ENCODE measurements around the gene SLC32A1.

Gene SLC32A1

DNA sequence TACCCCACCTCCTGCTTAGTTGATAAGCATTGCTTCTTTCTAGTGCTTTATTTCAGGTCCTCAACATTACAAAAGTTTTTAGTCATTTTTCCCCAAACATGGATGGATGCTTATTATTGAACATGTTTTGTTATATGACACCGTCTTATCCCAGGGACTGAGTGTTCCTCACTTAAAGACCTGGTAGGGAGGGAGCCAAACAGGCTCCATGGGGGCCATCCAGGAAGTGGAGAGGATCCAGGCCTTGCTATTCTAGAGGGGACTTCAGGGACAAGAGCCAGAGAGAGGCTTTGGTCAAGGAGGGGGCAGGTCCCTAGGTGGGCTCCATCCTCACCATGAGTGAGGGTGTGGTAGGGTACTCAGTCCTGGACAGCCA, 7.4 kb downstream of the SLC32A1 start:
- no peak for DNase-seq (ENCODE audit: low spot score)
- in situ Hi-C loops (cut with MboI; ENCODE audit: low pct_unique_long_range_greater_than_20kb, low sequenced_read_pairs, unreplicated experiment) = no loop called here
- TF ChIP-seq, protein P1, sequence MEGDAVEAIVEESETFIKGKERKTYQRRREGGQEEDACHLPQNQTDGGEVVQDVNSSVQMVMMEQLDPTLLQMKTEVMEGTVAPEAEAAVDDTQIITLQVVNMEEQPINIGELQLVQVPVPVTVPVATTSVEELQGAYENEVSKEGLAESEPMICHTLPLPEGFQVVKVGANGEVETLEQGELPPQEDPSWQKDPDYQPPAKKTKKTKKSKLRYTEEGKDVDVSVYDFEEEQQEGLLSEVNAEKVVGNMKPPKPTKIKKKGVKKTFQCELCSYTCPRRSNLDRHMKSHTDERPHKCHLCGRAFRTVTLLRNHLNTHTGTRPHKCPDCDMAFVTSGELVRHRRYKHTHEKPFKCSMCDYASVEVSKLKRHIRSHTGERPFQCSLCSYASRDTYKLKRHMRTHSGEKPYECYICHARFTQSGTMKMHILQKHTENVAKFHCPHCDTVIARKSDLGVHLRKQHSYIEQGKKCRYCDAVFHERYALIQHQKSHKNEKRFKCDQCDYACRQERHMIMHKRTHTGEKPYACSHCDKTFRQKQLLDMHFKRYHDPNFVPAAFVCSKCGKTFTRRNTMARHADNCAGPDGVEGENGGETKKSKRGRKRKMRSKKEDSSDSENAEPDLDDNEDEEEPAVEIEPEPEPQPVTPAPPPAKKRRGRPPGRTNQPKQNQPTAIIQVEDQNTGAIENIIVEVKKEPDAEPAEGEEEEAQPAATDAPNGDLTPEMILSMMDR (IDR thresholded peaks at IDR 0.05; ENCODE audit: extremely low read depth, insufficient read depth, missing control alignments) = no peak

DNA sequence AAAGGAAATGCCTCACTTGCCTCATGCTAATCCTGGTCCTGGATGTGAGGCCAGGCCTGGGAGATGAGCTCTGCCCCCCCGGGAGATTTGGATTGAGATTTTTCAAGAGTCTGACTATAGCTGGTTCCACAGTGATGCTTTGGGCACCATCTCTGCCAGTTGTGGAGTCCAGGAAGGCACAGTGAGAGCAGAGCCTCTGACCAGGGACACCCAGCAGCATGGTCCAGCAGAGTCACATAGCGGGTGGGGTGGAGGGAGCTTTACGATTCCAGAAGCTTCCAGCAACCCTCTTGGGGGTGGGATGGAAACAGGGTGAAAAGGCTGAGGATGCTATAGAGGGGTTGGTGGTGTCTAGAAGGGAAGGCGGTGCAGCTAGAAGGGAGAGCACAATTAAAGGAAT, 8.7 kb downstream of the SLC32A1 start:
- DNase-seq (ENCODE audit: low spot score) = no peak
- in situ Hi-C loops (cut with MboI; ENCODE audit: low pct_unique_long_range_greater_than_20kb, low sequenced_read_pairs, unreplicated experiment) = no loop called here
- TF ChIP-seq, protein P1 (IDR thresholded peaks at IDR 0.05; ENCODE audit: extremely low read depth, insufficient read depth, missing control alignments) = no peak

GRCh38 chr20:38735172-38735571, 10.9 kb downstream of the SLC32A1 start:
- no peak for DNase-seq (ENCODE audit: low spot score)
- TF ChIP-seq, protein P1 (IDR thresholded peaks at IDR 0.05; ENCODE audit: extremely low read depth, insufficient read depth, missing control alignments) = no peak
- in situ Hi-C loops (cut with MboI; ENCODE audit: low pct_unique_long_range_greater_than_20kb, low sequenced_read_pairs, unreplicated experiment) = no loop called here

GRCh38 chr20:38737887-38738286, 13.6 kb downstream of the SLC32A1 start:
- in situ Hi-C loops (cut with MboI; ENCODE audit: low pct_unique_long_range_greater_than_20kb, low sequenced_read_pairs, unreplicated experiment) = no loop called here
- DNase-seq (ENCODE audit: low spot score) = no peak
- TF ChIP-seq, protein P1 (IDR thresholded peaks at IDR 0.05; ENCODE audit: extremely low read depth, insufficient read depth, missing control alignments) = no peak

GRCh38 chr20:38745757-38746156, 21.5 kb downstream of the SLC32A1 start:
- in situ Hi-C loops (cut with MboI; ENCODE audit: low pct_unique_long_range_greater_than_20kb, low sequenced_read_pairs, unreplicated experiment) = no loop called here
- DNase-seq (ENCODE audit: low spot score) = no peak
- TF ChIP-seq, protein P1 (IDR thresholded peaks at IDR 0.05; ENCODE audit: extremely low read depth, insufficient read depth, missing control alignments) = no peak

DNA sequence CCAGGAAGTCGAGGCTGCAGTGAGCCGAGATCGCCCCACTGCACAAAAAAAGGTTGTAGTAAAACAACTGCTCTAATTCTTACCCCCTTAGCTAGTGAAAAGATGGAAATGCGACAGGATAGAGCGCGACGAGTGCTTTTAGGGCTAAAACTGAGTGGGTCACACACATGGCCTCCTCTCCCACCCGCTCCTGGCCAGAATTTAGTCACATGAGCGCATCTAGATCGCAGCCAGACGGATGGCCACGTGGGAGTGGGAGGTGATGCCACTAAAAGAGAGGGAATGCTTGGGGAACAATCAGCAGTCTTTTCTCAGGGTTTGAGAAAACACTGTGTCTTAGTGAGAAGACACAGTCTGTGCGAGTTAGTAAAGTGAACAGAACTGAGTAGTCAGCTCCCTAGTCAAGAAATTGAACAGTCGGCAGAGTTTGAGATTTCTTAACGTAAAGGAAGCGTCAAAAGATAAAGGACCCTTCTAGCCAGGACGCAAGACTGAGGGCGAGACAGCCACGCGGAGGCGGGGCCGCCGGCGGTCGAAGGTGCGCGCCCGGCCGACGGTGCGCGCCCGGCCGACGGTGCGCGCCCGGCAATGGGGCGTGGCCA, 23.3 kb downstream of the SLC32A1 start:
- in situ Hi-C loops (cut with MboI; ENCODE audit: low pct_unique_long_range_greater_than_20kb, low sequenced_read_pairs, unreplicated experiment) = no loop called here
- TF ChIP-seq, protein P1 (IDR thresholded peaks at IDR 0.05; ENCODE audit: extremely low read depth, insufficient read depth, missing control alignments) = no peak

More for the DNA sequence above, 23.3 kb downstream of the SLC32A1 start:
- no peak for DNase-seq (ENCODE audit: low spot score)
